ENCODE data around the gene RPL34. TPM values are rescaled to one million over a fixed set of nuclear protein-coding genes. Genes with fewer than 3 reads are reported as not detected.
"Not testable (repeated sequence)": the region's sequence is repeated elsewhere in the genome, so short reads cannot be mapped to it uniquely, and the experiment has no call there.

Gene RPL34
- total RNA-seq, 3 donors from 2014 or later: 907 to 1,723 (median 1,620) TPM

DNA sequence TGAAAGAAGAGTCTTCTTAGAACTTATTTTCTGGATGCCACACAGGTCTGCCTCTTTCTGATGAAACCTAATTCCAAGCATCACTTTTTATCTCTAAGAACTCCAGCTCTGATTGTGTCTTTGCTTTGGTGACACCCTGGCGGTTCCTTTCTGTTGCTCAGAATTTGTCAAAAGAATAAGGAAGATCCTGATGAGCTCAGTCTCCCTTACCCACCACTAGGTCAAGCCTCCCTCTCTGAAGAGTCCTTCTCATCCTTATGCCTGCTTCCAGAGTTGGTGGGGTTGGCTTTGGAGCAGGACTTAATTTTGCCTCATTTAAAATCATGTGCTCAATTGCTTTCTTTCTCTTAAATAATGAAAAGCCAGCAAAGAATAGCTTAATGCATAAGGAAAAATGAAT is 31.5 kb upstream of the RPL34 start:
- H3K9me3 ChIP-seq: no peaks in the 10 kb centered on the region
- no peaks in the 10 kb centered on the region for H3K4me1 ChIP-seq
- no peak for DNase-seq (ENCODE audit: low spot score in 2 of 2)
- H3K4me3 ChIP-seq: no peak overlapping the region
- TF ChIP-seq, protein P1, sequence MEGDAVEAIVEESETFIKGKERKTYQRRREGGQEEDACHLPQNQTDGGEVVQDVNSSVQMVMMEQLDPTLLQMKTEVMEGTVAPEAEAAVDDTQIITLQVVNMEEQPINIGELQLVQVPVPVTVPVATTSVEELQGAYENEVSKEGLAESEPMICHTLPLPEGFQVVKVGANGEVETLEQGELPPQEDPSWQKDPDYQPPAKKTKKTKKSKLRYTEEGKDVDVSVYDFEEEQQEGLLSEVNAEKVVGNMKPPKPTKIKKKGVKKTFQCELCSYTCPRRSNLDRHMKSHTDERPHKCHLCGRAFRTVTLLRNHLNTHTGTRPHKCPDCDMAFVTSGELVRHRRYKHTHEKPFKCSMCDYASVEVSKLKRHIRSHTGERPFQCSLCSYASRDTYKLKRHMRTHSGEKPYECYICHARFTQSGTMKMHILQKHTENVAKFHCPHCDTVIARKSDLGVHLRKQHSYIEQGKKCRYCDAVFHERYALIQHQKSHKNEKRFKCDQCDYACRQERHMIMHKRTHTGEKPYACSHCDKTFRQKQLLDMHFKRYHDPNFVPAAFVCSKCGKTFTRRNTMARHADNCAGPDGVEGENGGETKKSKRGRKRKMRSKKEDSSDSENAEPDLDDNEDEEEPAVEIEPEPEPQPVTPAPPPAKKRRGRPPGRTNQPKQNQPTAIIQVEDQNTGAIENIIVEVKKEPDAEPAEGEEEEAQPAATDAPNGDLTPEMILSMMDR (IDR thresholded peaks at IDR 0.05): no peak
- no peak for TF ChIP-seq POLR2AphosphoS5 (IDR thresholded peaks at IDR 0.05)
- TF ChIP-seq POLR2A (IDR thresholded peaks at IDR 0.05): no peak
- no peak overlapping the region for H3K27ac ChIP-seq
- intact Hi-C loops (cut with DNase I; ENCODE audit: low total_unique reads): no loop called here
- H3K36me3 ChIP-seq: no peaks in the 10 kb centered on the region
- no peaks in the 10 kb centered on the region for H3K27me3 ChIP-seq

DNA sequence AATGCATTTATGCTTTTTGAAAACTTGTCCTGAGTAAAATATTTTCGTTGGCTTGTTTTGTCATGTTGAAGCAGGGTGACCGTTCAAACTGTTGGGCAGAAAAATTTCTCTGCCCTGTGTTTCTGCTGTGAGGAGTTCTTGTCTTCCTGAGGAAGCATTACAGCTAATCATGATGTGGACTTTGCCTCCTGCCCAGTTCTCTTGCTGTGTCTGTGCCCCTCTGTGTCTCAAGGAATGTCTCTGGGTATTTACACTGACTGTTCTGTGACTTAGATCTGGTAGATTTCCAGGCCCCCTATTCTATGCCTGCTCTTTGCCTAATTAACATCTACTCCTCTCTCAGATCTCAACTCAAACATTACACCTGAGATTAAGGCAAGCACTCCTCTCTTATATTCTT is 30.4 kb upstream of the RPL34 start:
- intact Hi-C loops (cut with DNase I; ENCODE audit: low total_unique reads): no loop called here
- no peak overlapping the region for H3K27ac ChIP-seq
- no peaks in the 10 kb centered on the region for H3K9me3 ChIP-seq
- DNase-seq (ENCODE audit: low spot score in 2 of 2): no peak
- no peaks in the 10 kb centered on the region for H3K27me3 ChIP-seq
- TF ChIP-seq POLR2A (IDR thresholded peaks at IDR 0.05): no peak
- TF ChIP-seq POLR2AphosphoS5 (IDR thresholded peaks at IDR 0.05): no peak
- TF ChIP-seq, protein P1 (IDR thresholded peaks at IDR 0.05): no peak
- no peaks in the 10 kb centered on the region for H3K4me1 ChIP-seq
- H3K4me3 ChIP-seq: no peak overlapping the region
- no peaks in the 10 kb centered on the region for H3K36me3 ChIP-seq

DNA sequence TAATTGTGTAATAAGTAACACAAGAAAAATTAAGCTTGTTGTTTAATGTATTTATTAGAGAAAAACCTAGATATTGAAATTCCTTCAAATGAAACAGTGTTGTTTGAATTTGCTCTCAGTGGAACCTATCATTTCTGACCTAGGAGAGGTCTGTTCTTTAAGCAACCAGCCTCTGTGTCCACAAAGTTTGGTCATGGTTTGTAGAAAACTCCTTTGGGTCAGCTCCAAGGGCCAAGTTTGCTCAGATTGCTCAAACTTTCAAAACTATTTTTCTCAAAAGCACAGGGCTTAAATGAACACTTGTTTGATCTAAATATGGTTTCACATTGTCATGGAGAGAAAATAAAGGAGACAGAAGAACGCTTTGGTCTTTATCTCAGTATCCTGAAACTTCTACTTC is 29.6 kb upstream of the RPL34 start:
- H3K4me1 ChIP-seq: no peaks in the 10 kb centered on the region
- no peaks in the 10 kb centered on the region for H3K27me3 ChIP-seq
- no peaks in the 10 kb centered on the region for H3K36me3 ChIP-seq
- no peak for DNase-seq (ENCODE audit: low spot score in 2 of 2)
- H3K4me3 ChIP-seq: no peak overlapping the region
- H3K27ac ChIP-seq: no peak overlapping the region
- TF ChIP-seq, protein P1 (IDR thresholded peaks at IDR 0.05): no peak
- TF ChIP-seq POLR2AphosphoS5 (IDR thresholded peaks at IDR 0.05): no peak
- TF ChIP-seq POLR2A (IDR thresholded peaks at IDR 0.05): no peak
- intact Hi-C loops (cut with DNase I; ENCODE audit: low total_unique reads): no loop called here
- H3K9me3 ChIP-seq: no peaks in the 10 kb centered on the region

DNA sequence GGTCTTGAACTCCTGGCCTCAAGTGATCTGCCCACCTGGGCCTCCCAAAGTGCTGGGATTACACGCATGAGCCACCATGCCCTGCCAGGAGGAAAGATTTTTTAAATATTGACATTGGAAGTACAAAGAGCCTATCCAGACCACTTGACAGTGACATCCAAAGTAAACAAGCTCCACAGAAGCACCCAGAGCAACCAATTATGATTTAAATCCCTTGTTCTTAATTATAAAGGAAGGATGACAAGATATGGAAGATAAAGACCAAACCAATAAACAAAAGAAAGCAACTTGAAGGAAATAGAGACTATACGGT is 27.7 kb upstream of the RPL34 start:
- no peak for TF ChIP-seq POLR2AphosphoS5 (IDR thresholded peaks at IDR 0.05)
- TF ChIP-seq, protein P1 (IDR thresholded peaks at IDR 0.05): no peak
- TF ChIP-seq POLR2A (IDR thresholded peaks at IDR 0.05): no peak
- H3K4me1 ChIP-seq: no peaks in the 10 kb centered on the region
- H3K36me3 ChIP-seq: no peaks in the 10 kb centered on the region
- no peaks in the 10 kb centered on the region for H3K9me3 ChIP-seq
- intact Hi-C loops (cut with DNase I; ENCODE audit: low total_unique reads): no loop called here
- DNase-seq (ENCODE audit: low spot score in 2 of 2): no peak
- no peaks in the 10 kb centered on the region for H3K27me3 ChIP-seq
- H3K27ac ChIP-seq: no peak overlapping the region
- no peak overlapping the region for H3K4me3 ChIP-seq

DNA sequence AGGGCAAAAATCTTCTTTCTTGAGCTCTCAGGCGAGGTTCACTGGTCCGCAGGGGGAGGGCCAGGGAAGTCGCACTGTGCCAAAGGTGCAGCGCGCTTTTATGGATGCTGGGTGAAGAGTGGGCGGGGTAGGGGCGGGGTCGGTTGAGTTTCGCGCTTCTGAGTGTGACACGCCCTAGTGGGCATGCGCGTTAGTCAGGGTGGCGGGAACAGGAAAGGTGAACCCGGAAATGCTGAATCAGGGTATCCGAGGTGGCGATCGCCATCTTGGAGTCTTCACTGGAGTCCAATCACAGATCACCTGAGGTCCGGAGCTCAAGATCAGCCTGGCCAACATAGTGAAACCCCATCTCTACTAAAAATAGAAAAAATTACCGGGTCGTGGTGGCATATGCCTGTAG is 26.1 kb upstream of the RPL34 start:
- H3K9me3 ChIP-seq; H3K4me3 ChIP-seq; H3K4me1 ChIP-seq; H3K36me3 ChIP-seq; intact Hi-C loops (cut with DNase I; ENCODE audit: low total_unique reads); H3K27ac ChIP-seq; DNase-seq (ENCODE audit: low spot score in 2 of 2); H3K27me3 ChIP-seq: not testable (repeated sequence)

DNA sequence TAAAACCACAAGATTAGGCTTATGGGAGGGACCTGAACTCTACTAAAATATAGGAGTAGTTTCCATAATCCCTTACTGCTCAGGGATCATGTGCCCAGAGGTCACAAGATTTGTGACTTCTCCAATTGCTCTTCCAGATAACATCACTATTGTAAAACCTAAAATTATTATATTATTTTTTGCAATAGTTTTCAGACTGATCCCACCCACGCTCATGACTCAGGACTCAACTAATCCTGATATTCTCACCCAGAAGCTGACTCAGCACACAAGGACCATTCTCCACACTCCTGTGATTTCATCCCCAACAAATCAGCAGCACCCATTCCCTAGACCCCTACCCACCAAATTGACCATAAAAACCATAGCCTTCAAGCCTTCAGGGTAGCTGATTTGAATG is 24.0 kb upstream of the RPL34 start:
- Histone ChIP-seq H3K36me3 (no peaks in the 10 kb centered on the region), H3K27ac (no peak overlapping the region), H3K27me3 (no peaks in the 10 kb centered on the region), H3K9me3 (no peaks in the 10 kb centered on the region), H3K4me1 (no peaks in the 10 kb centered on the region), H3K4me3 (no peak overlapping the region)
- intact Hi-C loops (cut with DNase I; ENCODE audit: low total_unique reads): no loop called here
- TF ChIP-seq POLR2AphosphoS5 (IDR thresholded peaks at IDR 0.05) (no peak), POLR2A (IDR thresholded peaks at IDR 0.05) (no peak)
- TF ChIP-seq, protein P1 (IDR thresholded peaks at IDR 0.05): no peak
- no peak for DNase-seq (ENCODE audit: low spot score in 2 of 2)
